ENCODE data around the gene SLC17A5. TPM values are rescaled to one million over a fixed set of nuclear protein-coding genes. Genes with fewer than 3 reads are reported as not detected.

Gene SLC17A5
- total and polyA plus RNA-seq, 7 donors: 3.1 to 7.2 (median 4.5) TPM

DNA sequence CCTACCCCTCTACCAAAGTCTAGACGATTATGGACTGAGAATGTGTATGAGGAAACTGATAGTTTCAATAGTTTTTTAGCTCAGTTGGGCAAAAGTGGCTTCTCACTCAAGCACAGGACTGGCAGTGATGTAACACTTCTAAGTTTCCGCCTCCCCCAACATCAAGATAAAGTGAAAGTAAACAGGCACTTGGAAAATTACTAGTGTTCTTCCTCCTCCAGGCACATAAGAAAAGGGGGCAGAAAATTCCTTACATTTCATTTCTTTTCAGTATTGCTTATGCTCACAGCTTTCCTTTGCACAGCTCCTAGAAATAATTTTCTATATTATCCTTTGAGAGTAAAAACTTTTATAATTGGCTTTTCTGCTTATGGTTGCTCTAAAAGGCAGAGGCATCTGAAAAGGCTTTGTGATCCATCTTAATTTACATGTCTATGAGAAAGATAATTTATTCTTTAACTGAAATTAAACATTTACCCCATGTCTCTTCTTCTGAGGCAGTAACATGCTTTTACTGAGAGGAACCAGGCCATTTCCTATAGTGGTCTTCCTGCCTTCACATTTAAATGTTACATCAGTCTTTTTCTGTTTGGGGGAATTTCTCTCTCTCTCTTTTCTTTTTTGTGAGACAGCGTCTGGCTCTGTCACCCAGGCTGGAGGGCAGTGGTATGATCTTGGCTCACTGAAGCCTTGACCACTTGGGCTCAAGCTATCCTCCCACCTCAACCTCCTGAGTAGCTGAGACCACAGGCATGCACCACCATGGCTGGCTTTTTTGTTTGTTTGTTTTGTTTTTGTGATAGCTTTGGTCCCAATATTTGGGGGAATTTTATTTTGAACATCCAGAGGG lies 68.0 kb downstream of the SLC17A5 start:
- no peaks in the 10 kb centered on the region for H3K36me3 ChIP-seq (ENCODE audit: insufficient read depth in 1 of 2, low read depth in 1 of 2)
- TF ChIP-seq, protein P1, sequence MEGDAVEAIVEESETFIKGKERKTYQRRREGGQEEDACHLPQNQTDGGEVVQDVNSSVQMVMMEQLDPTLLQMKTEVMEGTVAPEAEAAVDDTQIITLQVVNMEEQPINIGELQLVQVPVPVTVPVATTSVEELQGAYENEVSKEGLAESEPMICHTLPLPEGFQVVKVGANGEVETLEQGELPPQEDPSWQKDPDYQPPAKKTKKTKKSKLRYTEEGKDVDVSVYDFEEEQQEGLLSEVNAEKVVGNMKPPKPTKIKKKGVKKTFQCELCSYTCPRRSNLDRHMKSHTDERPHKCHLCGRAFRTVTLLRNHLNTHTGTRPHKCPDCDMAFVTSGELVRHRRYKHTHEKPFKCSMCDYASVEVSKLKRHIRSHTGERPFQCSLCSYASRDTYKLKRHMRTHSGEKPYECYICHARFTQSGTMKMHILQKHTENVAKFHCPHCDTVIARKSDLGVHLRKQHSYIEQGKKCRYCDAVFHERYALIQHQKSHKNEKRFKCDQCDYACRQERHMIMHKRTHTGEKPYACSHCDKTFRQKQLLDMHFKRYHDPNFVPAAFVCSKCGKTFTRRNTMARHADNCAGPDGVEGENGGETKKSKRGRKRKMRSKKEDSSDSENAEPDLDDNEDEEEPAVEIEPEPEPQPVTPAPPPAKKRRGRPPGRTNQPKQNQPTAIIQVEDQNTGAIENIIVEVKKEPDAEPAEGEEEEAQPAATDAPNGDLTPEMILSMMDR (IDR thresholded peaks at IDR 0.05): no peak
- ATAC-seq (peak in 3 of 4 donors; percentile 43 to 78 (median 53)), DNase-seq (no peak)
- peaks cover 3% of the 10 kb centered on the region for H3K4me1 ChIP-seq
- WGBS, 3 donors: 21 to 25% (median 24%) methylated on average over 3 of the region's 3 CpGs
- no peaks in the 10 kb centered on the region for H3K27me3 ChIP-seq (ENCODE audit: insufficient read depth in 3 of 3, low read length in 2 of 3)
- H3K4me3 ChIP-seq: peak overlapping the region; percentile 46
- H3K27ac ChIP-seq: peak overlapping the region; percentile 67
- H3K9me3 ChIP-seq: peaks cover 3% of the 10 kb centered on the region
- intact Hi-C loops (cut with DNase I): no loop called here

DNA sequence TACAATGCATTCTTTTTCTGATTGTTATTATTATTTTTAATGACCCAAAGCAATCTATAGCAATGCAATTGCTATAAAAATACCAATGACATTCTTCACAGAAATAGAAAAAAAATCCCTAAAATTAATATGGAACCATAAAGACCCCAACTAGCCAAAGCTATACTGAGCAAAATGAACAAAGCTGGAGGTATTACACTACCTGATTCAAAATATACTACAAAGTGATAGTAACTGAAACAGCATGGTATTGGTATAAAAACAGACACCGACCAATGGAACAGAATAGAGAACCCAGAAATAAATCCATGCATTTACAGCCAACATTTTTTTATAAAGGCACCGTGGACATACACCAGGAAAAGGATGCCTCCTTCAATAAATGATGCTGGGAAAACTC lies 72.5 kb downstream of the SLC17A5 start:
- ATAC-seq: no peak
- no peaks in the 10 kb centered on the region for H3K36me3 ChIP-seq (ENCODE audit: insufficient read depth in 1 of 2, low read depth in 1 of 2)
- peak overlapping the region; percentile 20 for H3K4me3 ChIP-seq
- WGBS, 3 donors: 82 to 100% (median 97%) methylated on average over 2 of the region's 2 CpGs
- peak overlapping the region; percentile 84 for H3K27ac ChIP-seq
- H3K9me3 ChIP-seq: peaks cover 3% of the 10 kb centered on the region
- TF ChIP-seq, protein P1 (IDR thresholded peaks at IDR 0.05): no peak
- no peak for DNase-seq
- H3K4me1 ChIP-seq: peaks cover 21% of the 10 kb centered on the region
- intact Hi-C loops (cut with DNase I): no loop called here
- no peaks in the 10 kb centered on the region for H3K27me3 ChIP-seq (ENCODE audit: insufficient read depth in 3 of 3, low read length in 2 of 3)

DNA sequence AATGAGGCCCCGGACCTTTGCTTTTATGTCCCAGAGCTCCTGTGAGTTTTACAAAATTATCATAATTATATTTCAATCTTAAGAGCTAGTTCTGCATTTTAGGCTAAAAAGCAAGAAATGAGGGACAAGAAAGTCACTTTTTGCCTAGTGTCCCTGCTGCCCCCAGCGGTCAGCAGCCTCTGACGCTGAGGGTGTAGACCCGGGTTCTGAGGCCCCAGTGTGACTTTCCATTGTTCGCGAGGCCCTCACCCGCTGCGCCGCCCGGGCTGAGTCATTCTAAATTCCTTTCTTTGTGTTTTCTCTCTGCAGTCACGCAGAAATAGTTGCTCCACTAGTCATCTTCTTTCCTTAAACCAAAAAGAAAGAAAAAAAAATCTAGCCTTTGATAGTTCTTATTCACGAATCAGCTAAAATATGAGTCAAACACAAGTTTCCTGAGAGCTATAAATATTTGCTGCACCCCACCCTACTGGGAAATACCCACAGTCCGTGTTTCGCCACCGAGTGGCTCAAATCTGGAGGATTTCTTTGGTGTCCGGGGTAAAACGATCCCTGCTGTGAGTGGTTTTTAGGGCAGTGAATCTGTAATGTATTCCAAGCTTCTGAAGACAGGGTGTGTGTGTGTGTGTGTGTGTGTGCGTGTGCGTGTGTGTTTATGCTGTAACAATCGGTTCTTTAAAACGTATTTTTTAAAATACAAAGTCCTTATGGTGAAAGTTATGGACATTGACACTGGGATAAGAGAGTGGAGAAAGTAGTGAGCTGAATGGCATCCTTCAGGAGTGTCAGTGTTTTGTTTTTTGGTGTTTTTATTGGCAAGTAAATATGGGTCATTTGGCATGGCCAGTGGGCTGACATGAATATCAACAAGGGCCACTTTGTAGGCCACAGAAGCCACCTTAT lies 73.3 kb downstream of the SLC17A5 start:
- Histone ChIP-seq H3K4me1 (peaks cover 21% of the 10 kb centered on the region), H3K4me3 (peak overlapping the region; percentile 20), H3K36me3 (ENCODE audit: insufficient read depth in 1 of 2, low read depth in 1 of 2) (no peaks in the 10 kb centered on the region), H3K27me3 (ENCODE audit: insufficient read depth in 3 of 3, low read length in 2 of 3) (no peaks in the 10 kb centered on the region), H3K9me3 (peaks cover 3% of the 10 kb centered on the region), H3K27ac (peak overlapping the region; percentile 84)
- DNase-seq: peak; percentile 86 to 87
- whole genome bisulfite sequencing, 3 donors: 9 to 18% (median 14%) methylated on average over 21 of the region's 21 CpGs
- TF ChIP-seq, protein P1 (IDR thresholded peaks at IDR 0.05): peak; percentile 32
- ATAC-seq: peak; percentile 84 to 91 (median 88)
- intact Hi-C loops (cut with DNase I): loop anchor here in 1 of 2 donors (1.0 kb wide), 1 partner anchor 59 kb away; the partner anchor contains the start of gene EEF1A1

DNA sequence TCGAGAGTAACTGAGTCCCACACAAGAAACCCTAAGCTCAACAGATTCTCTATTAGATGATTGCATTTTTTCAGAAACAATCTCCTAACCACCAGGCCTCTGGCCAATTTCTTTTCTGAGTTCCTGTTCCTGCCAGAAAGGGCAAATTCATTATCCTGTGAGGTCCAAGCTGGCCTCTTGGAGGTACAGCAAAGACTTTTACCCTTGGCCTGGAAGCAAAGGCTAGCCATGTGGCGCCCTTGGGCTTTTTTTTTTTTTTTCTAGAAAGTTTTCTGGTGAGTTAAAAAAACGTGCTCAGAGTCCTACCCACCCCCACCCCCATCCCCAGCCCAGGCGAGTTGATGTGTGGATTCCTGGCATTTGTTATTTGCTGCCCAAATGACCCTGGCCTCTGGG lies 73.9 kb downstream of the SLC17A5 start:
- Histone ChIP-seq H3K27ac (peak overlapping the region; percentile 84), H3K27me3 (ENCODE audit: insufficient read depth in 3 of 3, low read length in 2 of 3) (no peaks in the 10 kb centered on the region), H3K4me1 (peaks cover 21% of the 10 kb centered on the region), H3K36me3 (ENCODE audit: insufficient read depth in 1 of 2, low read depth in 1 of 2) (no peaks in the 10 kb centered on the region), H3K4me3 (peak overlapping the region; percentile 20), H3K9me3 (peaks cover 3% of the 10 kb centered on the region)
- TF ChIP-seq, protein P1 (IDR thresholded peaks at IDR 0.05): no peak
- peak; percentile 26 to 61 (median 47) for ATAC-seq
- peak in 1 of 2 donors; percentile 30 for DNase-seq
- WGBS, 3 donors: 17 to 22% (median 20%) methylated on average over 4 of the region's 4 CpGs
- intact Hi-C loops (cut with DNase I): loop anchor here in 1 of 2 donors (1.0 kb wide), 1 partner anchor 59 kb away; the partner anchor contains the start of gene EEF1A1

Data from psoas muscle (tissue), 8 donors.